NCI-H1417 treated with DMSO at 0.1 percent for 48 hours (cell line): Measurements from ENCODE around the gene SLC39A1.
A peak's percentile ranks its signal among the peaks of the same experiment; 100 is the strongest.
"Not testable (repeated sequence)": the region's sequence is repeated elsewhere in the genome, so short reads cannot be mapped to it uniquely, and the experiment has no call there.

Experiments used
- DNase-seq: peaks from one replicate; lab custom pipeline; 2025; lab: John Stamatoyannopoulos, UW

Gene SLC39A1

DNA sequence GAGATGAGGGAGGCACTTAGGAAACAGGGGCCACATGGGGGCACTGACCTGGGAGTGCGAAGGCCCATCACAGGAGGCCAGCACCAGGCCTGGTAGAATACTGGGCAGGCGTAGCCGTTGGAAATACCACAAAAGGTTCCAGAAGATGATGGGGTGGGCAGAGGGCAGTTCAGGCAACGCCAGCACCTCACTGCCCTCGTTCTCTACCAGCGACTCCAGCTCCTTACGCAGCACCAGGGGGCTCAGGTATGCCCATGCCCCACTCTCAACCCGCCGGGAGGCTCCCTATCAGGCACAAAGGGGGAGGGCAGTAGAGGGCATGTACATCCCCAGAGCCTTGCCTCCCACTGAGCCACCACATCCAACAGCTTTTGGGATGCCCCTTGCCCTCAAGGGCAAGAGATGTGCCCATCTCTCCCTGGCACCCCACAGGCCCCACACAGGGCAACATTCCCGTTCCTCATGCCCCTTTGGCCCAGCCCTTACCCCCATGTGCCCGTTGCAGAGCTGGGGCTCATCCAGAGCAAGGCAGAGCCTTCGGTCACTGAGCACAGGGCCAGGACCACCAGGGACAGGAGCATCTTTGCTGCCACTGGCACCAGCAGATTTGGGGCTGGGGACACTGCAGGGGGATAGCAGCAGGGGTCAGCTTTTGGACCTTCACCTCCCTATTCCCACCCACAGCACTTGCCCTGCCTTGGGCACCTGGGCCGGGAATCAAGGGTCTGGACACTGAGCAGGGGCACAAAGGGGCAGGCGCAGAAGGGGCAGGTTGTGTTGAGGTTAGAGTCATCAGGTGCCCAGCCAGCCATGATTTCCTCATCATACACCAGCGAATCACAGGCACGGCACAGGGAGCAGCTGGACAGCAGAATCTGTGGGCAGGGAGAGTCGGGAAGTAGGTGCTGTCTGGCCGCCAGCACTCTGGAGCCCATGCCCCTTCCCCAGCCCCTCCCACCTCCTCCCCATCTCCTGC, 30.9 kb downstream of the SLC39A1 start:
- DNase-seq: no peak

DNA sequence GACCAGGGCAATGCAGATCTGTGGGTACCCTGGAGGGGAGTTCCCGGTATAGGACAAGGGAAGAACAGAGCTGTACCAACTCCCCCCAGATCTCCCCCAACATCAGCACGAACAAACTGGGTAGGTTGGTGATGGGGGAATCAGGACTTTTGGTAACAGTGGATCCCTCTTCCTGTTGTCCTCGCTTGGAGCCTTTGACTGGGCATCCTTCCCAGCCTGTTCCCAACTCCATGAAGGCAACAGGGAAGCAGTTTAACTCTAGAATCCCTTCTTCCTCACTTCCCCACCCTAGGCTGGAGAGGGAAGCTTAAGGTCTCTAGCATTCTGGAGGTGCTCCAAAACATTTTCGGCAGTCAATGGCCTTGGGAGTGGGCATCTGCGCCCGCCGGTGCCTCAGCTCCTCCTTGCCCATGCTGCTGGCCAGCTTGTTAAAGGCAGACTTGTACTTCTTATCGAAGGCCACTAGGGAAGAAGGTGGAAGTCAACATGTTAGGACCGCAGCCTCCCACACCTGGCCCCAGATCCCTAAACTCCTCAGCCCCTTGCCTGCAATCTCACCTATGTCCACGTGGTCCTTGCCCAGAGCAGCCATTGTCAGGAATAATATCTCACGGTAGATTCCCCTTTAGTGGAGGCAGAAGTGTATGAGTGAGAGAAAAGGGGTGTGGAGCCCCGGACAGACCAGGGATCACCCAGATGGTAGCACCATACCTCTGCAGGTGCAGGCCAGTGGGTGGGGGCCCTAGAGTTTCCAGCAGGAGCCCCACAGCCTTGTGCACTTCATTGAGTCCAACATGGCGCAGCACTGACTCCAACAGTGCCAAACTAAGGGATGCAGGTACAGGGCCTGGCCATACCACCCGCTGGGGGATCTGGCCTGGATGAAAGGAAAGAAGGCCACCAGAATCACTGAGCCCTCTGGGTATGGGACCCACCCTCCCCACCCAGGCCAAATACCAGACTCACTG, 33.1 kb downstream of the SLC39A1 start:
- DNase-seq: no peak

DNA sequence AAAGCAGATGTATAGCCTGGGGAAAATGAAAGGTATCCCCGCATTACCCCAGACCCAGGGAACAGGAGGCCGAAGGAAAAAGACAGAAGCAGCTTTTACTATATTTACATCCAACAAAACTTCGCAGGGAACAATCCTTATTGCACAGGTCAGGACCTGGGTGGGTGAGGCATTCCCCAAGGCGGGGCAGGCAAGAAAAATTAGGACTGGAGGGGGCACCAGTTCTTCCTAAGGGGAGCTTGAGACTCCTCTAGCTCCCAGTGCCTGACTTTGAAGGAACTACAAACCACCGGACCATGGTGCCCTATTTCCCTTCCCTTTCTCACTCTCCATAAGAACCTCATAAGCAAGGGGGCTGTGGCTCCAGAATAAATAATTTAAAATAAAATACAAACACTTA, 33.9 kb downstream of the SLC39A1 start:
- DNase-seq: no peak

DNA sequence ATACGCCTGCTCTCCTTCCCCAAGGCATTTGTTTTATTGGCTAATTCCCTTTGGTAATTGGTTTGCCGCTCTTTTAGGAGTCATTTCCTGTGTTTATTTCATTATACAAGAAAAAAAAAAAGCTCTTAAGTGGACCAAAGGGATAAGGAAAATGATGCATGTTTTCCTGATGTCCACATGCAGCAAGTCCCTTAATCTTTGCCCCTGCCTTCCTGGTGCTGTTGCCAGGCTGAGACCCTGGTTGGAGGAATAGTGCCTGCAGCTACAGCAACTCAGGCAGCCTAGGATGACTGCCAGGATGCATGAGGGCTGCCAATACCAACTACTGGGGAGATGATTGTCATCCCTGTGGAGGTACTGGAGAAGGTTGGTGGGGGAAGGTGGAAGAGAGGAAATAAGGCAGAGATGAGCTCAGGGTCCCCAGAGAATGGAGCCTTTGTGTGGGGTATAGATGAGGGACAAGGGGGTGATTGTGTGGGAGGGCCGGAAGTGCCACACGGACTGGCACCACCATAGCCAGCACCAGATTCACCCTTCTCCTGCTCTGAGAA, 34.5 kb downstream of the SLC39A1 start:
- DNase-seq: no peak

DNA sequence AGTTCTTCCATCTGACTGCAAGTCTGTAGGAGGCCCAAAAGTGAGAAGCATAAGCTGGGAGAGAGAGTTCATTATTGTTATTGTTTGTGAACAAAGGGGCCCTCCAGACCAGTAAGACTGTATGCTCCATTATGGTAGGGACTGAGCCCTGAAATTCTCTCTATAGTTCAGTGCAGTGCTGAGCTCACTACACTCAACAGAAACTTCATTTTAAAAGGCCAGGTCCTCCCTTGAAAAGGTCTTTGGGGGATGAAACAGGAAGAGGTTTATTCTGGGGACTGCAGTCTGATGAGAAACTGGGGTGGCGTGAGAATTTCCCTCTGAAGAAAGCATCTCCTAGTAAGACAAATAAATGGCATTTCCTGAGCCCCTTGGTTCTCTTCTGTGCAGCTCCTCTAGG, 35.1 kb downstream of the SLC39A1 start:
- no peak for DNase-seq

DNA sequence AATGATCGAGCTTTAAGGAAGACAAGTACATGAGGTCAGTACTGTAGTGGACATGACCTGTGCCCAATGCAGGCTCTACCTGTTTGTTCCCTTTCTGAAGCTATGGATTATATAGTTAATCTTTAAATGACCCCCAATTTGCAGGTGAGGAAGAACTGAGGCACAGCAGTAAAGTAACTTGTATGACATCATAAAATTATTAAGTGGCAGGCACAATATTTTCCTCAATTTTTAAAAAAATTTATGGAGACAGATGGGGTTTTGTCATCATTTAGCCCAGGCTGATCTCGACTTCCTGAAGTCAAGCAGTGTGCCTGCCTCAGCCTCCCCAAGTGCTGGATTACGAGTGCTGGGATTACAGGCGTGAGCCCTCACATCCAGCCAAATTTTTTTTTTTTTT, 36.9 kb downstream of the SLC39A1 start:
- DNase-seq: no peak

DNA sequence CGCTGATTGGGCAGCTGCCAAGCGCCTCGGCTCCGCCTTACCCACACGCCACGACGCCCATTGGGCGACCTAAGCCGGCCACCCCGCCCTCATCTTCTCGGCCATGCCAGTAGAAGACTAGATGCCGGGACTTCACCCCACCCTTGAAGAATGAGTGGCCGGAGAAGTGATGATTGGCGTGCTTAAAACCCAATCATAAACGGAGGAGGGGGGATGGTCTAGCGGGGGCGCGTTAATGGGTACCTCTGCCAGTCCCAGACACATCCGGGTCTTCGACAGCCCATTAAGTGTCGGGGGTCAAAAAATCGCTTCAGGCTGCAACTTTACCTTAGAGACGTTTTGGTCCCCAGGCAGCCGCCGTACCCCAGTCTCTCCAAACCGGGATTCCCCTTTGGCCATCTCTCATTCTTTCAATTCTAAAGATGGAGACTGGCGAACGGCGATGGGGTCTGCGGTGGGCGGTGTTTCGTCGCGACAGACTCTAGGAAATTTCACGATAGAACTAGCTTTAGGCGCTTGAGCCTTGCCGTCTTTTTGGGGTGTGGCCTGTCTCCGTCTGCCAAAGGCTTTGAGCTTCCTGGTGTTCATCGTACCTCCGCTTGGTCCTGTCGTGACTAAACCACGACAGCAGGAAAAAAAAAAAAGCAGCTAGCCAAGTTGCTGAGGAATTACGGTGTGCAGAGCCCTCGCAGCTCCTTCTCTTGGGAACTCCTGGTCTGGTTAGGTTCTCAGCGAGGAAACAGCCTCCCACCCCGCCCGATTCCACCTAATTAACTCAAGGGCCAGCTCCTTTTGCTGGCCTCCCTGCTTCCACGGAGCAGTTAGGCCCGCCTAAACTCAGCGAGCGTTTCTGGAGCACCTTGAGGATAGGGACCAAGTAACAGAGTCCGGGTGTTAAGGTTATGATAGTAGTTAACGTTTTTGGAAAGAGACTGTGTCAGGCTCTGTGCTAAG, 40.1 kb downstream of the SLC39A1 start, which contains the start of gene GATAD2B:
Gene GATAD2B, minus strand, starts transcription at position 1 of the 954 bp plus-strand sequence. CDS start 94,625 bp downstream, outside the sequence.
- peak; percentile 98 for DNase-seq

DNA sequence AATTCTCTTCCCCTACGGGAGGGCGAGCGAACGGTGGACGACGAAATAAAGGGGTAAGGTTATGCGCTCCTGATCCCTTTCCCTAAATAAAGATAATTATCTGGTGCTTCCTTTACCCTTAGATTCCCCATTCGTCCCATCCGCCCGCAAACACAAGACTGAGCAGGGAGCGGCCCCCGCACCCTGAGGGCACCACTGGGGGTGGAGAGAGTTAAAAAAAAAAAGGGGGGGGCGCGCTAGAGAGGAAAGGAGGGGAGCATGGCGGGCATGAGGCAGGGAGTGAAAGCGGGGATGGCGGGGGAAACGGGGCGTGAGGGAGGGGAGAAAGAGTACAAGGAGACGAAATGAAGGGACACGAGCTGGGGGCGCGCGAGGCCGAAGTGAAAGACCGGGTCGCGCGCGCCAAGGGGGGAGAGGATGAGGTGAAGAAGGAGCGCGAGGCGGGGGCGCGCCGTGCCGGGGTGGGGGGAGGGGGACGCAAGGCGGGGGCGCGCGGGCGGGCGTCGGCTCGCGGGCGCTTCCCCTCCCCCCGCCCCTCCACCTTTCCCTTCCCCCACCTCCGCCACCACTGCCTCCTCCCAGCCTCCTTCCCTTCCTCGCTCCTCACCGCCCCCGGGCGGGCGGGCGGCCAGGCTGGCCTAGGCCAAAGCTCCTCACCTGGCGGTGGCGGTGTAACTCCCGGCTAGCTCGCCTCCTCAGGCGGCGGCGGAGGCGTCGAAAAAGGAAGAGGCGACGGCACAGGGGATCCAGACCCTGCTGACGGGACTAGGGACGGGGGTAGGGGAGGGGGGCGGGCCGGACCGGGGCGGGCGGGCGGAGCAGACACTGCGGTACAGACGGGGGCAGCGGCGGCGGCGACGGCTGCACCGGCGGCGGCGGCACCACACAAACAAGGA, 41.0 kb downstream of the SLC39A1 start:
- no peak for DNase-seq

DNA sequence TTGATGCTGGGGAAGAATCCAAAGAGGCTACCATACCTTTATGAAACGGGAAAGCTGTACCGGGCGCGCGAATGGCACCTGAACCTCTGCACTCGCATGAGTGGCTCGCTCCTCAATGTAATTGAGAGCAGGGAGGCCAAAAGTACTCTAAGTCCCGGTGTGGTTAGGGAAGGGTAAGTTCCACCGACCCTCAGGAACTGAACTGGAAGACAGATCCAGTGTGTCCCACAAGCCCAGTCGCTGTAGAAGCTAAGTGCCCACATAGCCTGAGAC, 41.6 kb downstream of the SLC39A1 start:
- no peak for DNase-seq

DNA sequence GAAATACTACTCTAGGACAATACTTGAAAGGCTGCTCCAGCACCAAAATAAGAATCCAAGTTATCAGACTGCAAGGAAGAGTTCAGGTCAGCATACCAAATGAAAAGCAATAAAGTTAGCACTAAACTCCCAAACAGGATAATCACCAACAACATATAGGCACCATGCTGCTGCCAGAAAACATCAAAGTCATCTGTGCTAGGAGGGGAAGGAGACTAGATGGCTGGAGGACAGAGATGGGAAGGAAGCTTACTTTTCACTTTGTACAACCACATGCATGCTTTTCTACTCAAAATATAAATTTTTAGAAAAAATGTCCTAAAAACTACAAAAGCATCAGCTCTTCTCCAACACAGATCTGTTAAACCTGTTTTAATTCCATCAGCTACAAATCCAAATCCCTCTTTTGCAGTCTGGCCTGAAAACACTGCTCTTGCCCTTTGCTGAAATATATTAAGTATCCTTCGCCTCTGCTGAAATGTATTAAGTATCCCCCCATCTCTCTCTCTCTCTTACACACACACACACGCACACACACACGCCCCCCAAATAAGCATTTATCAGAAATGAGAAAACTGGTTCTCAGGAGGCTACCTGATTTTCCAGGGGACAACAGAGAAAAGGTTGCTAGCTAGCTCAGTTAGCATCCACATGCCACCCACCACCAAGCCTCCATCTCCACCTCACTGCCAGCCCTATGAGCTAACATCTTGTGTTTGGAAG, 42.1 kb downstream of the SLC39A1 start:
- DNase-seq: no peak

DNA sequence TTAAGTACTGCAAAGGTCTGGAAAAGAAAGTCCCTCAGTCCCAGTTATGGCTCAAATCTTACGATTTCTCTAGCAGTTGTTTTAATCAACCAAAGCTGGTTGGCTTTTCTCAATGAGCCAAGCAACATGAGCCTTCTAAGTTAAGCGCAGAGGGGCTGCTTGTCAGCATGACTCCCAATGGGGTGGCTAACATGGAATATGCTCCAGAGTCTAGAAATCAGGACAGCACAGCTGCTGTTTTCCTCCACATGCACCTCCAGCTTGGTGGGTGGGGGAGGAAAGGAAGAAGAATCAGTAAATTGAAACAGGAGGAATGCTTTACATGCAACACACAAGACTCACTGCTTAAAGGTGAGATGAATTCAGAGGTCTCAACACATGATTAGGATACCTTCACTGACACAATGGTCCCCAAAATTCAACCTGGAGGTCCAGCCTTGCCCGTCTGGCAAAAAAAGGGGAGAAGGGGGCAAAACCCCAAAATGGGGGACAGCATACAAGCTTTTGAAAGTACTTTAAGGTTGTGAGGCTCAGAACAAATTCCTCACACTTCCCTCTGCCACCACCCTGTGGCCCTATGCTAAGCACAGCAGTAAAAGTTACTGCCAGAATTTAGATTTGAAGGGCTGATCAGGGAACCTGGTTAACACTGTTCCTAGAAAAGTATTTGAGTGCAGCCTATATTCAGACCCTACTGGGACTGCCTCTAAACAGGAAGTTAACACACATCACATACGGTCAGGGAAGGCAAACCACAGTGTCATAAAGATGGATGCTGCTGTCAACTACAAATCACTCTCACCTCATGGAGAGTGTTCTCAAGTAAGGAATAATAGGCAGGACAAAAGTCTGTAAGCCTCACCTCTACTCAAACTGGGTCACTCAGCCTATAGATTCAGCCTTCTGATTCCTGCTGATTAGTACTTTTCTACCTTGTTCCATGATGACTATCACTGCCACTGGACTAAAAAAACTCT, 43.2 kb downstream of the SLC39A1 start:
- DNase-seq: no peak

DNA sequence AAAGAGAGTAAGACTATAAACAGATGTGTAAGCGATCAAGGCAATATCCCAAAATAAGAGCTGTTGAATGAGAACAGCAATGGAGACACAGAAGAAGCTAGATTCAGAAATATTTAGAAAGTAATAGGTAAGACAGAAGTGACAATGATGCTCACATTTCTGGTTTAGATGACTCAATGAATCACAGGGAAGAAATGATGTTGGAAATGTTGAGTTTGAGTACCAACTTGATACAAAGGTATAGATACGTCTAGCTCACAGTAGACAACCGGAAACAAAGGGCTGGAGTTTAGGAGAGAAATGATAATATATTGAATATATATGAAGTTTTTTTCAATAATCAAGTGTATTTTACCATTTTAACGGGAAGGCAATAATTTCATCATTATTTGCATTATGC, 47.0 kb downstream of the SLC39A1 start:
- no peak for DNase-seq

DNA sequence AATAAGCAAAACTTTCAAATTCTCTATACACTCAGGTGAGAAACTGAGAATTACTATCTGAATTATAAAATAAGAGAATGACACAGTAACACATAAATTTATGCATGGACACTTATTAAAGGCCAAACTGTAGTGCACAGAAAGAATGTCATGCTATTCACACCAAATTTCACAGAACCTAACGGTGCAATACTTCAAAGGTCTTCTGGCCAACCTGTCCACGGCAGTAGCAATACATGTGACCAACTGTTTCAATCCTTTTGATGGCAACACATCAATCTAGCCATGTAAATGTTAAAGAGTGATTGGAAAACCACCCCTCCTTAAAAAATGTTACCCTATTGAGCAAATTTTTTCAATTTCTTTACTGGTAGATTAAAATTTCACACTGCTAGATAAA, 51.0 kb downstream of the SLC39A1 start:
- DNase-seq: no peak

DNA sequence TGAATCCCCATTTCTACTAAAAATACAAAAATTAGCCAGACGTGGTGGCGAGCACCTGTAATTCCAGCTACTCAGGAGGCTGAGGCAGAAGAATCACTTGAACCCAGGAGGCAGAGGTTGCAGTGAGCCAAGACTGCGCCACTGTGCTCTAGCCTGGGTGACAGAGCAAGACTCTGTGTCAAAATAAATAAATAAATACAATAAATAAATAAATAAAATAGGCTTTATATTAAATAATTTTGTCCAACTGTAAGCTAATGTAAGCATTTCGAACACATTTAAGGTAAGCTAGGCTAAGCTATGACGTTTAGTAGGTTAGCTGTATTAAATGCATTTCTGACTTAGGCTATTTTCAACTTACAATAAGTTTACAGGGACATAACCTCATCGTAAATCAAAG, 52.8 kb downstream of the SLC39A1 start:
- DNase-seq: not testable (repeated sequence)
